LNCaP clone FGC (cell line): Measurements from ENCODE around the gene HS6ST1.

ENCODE experiments used
- DNase-seq: peaks from one replicate; pipeline ENCODE4 v3.0.0-alpha.2; 2011; ENCODE audit warnings: low read depth
- H3K4me3 ChIP-seq: 2 replicates; pipeline ENCODE4 v1.5.1; 2011; ENCODE audit warnings: mild to moderate bottlenecking, low read depth, low read length, control low read depth
- TF ChIP-seq, protein P1 (sequence below): IDR thresholded peaks from 2 replicates; pipeline ENCODE4 v1.5.1; 2012; ENCODE audit warnings: mild to moderate bottlenecking; ENCODE audit not compliant: control insufficient read depth, insufficient read depth; ENCODE audit errors: extremely low read depth

HS6ST1 gene

DNA sequence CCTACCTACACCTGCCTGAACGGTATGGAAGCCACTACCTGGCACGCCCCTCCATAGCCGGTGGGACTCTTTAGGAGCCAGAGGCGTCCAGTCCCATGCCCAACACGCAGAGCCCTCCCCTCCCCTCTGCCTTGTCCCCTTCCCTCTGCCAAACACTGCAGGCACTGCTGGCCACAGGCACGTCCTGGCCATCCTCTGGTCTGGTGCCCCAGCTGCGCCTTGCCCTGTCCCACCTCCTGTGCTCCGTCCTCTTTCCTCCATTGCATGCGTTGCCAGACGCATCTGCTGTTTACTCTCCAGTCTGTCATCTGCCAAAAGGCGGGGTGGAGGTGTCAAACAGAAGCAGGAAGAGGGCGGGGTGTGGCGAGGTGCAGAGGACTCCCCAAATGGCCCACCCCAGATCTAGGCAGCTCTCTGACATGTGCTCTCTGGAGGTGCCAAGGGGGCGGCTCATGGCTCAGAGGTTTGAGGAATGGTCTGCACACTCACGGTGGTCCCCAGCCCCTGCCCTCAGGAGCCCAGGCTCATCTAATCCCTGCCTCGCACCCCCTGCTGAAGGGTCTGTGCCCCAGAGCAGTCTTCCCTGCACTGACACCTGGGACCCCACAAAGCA, 45.1 kb downstream of the HS6ST1 start:
- TF ChIP-seq, protein P1, sequence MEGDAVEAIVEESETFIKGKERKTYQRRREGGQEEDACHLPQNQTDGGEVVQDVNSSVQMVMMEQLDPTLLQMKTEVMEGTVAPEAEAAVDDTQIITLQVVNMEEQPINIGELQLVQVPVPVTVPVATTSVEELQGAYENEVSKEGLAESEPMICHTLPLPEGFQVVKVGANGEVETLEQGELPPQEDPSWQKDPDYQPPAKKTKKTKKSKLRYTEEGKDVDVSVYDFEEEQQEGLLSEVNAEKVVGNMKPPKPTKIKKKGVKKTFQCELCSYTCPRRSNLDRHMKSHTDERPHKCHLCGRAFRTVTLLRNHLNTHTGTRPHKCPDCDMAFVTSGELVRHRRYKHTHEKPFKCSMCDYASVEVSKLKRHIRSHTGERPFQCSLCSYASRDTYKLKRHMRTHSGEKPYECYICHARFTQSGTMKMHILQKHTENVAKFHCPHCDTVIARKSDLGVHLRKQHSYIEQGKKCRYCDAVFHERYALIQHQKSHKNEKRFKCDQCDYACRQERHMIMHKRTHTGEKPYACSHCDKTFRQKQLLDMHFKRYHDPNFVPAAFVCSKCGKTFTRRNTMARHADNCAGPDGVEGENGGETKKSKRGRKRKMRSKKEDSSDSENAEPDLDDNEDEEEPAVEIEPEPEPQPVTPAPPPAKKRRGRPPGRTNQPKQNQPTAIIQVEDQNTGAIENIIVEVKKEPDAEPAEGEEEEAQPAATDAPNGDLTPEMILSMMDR: no peak
- DNase-seq: no peak
- no peak overlapping the region for H3K4me3 ChIP-seq

DNA sequence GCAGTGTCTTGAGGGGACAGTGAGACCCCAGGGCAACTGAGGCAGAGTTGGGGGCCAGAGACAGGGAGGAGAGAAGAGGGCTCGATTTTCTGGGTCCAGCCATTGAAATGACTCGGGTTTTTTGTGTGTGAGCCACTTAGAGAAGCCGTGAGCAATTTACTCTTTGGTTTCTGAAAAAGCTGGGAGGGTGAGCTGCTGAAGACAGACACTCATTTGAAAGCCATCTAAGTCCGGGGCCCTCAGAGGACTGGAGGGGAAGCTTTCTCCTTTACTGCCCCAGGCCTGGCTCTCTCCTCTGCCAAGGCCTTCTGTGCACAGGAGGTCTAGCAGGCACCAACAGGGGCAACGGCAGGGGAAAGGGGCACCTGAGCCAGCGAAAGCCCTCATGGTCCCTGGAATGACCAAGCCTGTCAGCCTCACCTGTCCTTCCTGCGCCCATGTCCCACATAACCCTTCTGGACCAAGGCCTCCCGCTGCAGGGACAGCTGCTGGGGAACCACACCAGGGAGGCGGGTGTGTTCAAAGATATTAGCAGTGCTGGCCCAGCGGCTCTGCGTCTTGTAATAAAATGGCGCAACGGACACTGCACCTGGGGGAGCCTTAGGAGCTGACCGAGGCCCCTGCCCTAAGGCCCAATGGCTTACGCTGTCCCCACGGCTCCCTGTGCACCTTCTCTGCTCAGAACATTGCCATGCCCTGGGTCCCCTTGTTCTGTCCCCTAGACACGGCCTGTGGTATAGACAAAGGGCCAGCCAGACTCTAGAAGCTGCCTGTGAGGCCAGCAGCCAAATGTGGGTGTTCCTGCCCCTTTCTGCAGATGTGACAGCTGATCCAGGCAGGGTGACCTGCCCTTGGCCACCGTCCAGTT, 45.8 kb downstream of the HS6ST1 start:
- H3K4me3 ChIP-seq: no peak overlapping the region
- DNase-seq: no peak
- TF ChIP-seq, protein P1: no peak

DNA sequence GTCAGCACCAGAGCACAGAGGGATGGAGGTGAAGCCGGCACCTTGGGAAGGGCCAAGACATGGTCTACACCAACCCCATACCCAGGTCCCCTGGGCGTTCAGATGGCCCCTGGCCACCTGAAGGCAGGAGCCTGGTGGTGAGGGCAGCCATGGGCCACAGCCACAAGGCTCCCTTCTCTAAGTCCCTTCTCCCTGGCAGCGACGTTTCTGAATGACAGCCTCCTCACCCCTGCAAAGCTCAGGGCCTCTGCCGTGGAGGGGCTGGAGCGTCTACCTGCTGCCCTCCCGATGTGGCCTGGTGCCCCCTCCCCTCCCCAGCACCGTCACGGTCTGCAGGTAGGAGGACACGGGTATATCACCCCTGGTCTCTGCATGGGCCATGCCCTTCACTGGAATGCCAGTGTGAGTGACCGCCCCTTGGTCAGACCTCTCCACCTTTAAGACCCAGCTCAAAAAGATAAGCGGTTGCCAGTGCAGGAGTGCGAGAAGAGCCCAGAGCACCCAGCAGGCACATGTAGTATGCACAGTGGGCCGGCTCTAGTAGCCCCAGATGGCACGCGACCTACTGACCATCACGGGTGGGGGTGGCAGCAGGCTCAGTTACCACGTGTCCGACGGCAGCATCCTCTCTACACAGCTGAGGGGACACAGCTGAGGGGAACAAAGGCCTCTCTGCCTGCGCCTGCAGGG, 46.6 kb downstream of the HS6ST1 start:
- no peak for DNase-seq
- TF ChIP-seq, protein P1: no peak
- no peak overlapping the region for H3K4me3 ChIP-seq

DNA sequence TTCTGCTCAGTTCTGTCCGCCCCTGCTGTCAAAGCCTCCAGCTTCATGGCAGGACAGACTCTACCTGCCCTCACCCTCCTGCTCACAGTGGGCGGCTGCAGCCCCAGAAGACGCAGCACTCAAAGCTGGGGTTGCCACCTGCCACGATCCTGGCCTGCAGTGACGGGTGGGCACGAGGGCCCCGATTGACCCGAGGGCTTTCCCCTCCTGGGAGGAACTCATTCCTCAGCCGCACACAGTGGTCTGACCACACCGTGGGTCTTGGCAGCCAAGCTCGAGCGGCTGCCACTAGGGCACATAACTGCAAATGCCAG, 47.1 kb downstream of the HS6ST1 start:
- TF ChIP-seq, protein P1: no peak
- DNase-seq: no peak
- no peak overlapping the region for H3K4me3 ChIP-seq

DNA sequence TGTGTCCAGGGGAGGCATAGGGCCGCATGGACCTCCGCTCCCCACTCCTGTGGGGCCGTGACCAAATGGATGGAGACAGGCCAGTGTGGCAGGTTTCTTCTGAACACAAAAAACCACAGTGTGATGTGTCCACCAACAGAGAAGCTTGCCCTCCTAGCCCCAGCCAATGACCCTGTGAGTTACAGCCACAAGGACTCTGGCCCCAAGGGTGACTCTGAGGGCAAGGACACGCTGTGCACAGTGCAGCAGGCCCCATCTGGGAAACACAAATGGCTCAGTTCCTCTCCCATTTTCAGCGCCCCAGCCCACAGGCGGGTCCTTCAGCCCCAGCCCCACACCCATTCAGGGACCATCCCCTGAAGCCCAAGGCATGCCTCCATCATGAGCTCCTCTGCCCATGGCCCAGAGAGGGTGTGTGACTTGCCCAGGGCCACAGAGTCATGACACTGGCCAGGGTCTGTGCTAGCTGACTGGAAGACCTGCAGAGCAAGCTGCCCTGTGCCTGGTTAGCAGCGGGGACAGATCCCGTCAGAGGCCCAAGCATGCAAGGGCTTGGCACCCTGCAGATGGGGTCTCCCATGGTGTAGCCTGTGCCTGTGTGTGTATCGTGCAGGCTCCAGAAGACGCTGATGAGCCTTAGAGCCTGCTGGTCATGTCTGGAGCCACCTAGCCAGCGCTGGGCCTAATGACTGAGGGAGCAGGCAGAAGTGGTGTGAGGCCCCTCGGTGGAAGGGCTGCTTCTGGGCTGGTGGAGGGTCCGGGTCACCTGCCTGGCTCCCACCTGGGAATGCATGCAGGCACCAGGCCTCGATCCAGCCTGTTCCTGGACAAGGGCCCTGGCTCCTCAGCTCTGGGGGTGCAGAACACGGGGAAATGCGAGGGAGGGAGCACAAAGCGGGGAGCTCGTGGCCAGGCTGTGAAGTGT, 47.7 kb downstream of the HS6ST1 start:
- TF ChIP-seq, protein P1: no peak
- no peak for DNase-seq
- no peak overlapping the region for H3K4me3 ChIP-seq

DNA sequence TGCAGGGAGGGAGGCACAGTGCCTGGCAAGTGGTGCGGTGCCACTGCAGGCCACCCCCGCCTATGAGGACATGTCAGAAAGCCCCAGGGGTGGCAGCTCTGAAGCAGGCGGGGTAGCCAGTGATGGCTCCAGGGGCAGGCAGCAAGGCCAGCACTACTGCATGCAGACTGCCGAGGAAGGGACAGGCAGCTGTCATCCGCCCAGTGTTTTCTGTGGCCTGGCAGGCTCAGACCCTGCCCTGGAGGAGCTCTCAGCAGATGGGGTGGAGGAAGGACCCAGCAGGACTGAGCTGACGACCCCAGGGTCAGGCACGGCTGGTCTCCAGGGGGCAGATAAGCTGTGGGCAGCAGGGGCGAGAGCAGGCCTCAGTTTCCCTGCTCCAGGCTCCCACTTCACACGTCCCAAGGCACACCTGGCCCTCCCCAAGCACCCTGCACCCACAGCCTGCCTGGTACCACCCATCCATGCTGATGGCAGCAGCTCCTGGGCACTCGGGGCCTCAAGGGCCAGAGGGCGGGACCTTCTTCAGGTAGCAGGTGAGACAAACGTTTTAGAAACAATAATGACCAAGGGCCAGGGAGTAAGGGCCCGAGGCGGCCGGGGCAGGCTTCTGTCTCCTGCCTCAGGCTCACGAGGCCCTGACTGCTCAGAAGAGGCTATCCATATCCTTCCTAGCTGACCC, 48.5 kb downstream of the HS6ST1 start:
- H3K4me3 ChIP-seq: no peak overlapping the region
- TF ChIP-seq, protein P1: no peak
- no peak for DNase-seq
